Body of pancreas (tissue), 4 donors: ENCODE data around the gene F13B. TPM values are rescaled to one million over a fixed set of nuclear protein-coding genes. Genes with fewer than 3 reads are reported as not detected.

Source experiments
- ATAC-seq: fragments of 150-250 bp; one replicate; pipeline ENCODE4 v1.9.1; 2016
- DNase-seq, 4 donors: peaks; one replicate each; pipeline ENCODE4 v3.0.0-alpha.2; 2019
- H3K27ac ChIP-seq, 4 donors: fragments of 200-600 bp; sonication (generic); 1 replicate in 3 of 4; 2 replicates in 1 of 4; pipeline versions ENCODE4 v1.5.1 to v1.6.1; 2016 to 2019; ENCODE audit warnings: mild to moderate bottlenecking in 1 of 4, mixed read lengths in 1 of 4, moderate library complexity in 1 of 4
- H3K27me3 ChIP-seq, 2 donors: fragments of 200-600 bp; sonication (generic); one replicate each; pipeline ENCODE4 v1.6.0; 2016; ENCODE audit warnings: mild to moderate bottlenecking in 1 of 2
- H3K36me3 ChIP-seq, 2 donors: fragments of 200-600 bp; sonication (generic); replicated peaks in 1 of 2; 2 replicates each; pipeline ENCODE4 v1.5.1; 2016; ENCODE audit warnings: low read depth in 2 of 2; ENCODE audit not compliant: insufficient read depth in 1 of 2
- H3K4me1 ChIP-seq: fragments of 200-600 bp; sonication (generic); one replicate; pipeline ENCODE4 v1.6.0; 2016
- H3K4me3 ChIP-seq, 2 donors: fragments of 200-600 bp; sonication (generic); 1 replicate in 1 of 2; 2 replicates in 1 of 2; pipeline ENCODE4 v1.5.1; 2016 to 2019
- H3K9me3 ChIP-seq, 3 donors: fragments of 200-600 bp; sonication (generic); 1 replicate in 2 of 3; 2 replicates in 1 of 3; pipeline ENCODE4 v1.5.1; 2016
- CTCF ChIP-seq, 7 experiments: fragments of 450-650 bp in 4 of 7; fragments of 200-600 bp in 3 of 7; sonication (generic) in 3 of 7; IDR thresholded peaks; one replicate each; pipeline ENCODE4 v1.5.1; 2016 to 2019; ENCODE audit warnings: antibody characterized with exemption in 7 of 7
- POLR2A ChIP-seq, 3 donors: fragments of 450-650 bp; IDR thresholded peaks; one replicate each; pipeline ENCODE4 v1.6.1; 2016; ENCODE audit warnings: antibody characterized with exemption in 3 of 3, mild to moderate bottlenecking in 2 of 3
- WGBS, 2 donors: methylation state at CpG; one replicate each; pipeline ENCODE4 v1.1.5; 2017; 5-methylcytosine and 5-hydroxymethylcytosine counted together
- intact Hi-C: fragments of 100-400 bp; cut with DNase I; formaldehyde crosslinking; loops from one replicate; pipeline ENCODE4 v1.15.1; 2023
- total RNA-seq, 2 donors: library from RNA; depleted of rRNA; stranded (reverse); fragments of >200 nt; gene quantifications; one replicate each; pipeline ENCODE4 v1.1.0, GENCODE V29; 2016

F13B gene
- total RNA-seq, 2 donors from 2014 or later = not detected

DNA sequence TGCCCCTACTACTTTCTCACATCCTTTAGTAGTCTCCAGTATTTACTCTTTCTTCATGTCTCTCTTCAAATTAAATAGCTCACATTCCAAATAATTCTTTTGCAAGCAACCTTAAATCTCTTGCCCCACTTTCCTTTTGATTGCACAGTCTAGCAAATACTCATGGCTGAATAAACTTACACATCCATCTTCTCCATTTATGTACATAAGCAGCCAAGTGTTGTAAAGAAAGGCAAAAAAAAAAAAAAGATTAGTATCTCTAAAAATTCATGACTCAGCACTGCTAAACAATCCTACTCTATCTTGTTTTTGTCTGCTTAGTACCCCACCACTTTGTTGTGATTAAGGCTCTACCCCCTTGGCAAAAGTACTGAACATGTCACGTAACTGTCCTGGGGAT lies 42.6 kb downstream of the F13B start:
- no peak for TF ChIP-seq CTCF (IDR thresholded peaks at IDR 0.05)
- TF ChIP-seq POLR2A (IDR thresholded peaks at IDR 0.05) = no peak
- H3K27ac ChIP-seq = no peak overlapping the region
- DNase-seq = no peak
- intact Hi-C loops = no loop called here
- no peaks in the 10 kb centered on the region for H3K4me1 ChIP-seq
- H3K9me3 ChIP-seq = no peaks in the 10 kb centered on the region
- no peaks in the 10 kb centered on the region for H3K36me3 ChIP-seq
- H3K4me3 ChIP-seq = no peak overlapping the region
- H3K27me3 ChIP-seq = no peaks in the 10 kb centered on the region
- no peak for ATAC-seq
- WGBS, 2 donors = 58 to 75% methylated on average over 1 of the region's 1 CpG

DNA sequence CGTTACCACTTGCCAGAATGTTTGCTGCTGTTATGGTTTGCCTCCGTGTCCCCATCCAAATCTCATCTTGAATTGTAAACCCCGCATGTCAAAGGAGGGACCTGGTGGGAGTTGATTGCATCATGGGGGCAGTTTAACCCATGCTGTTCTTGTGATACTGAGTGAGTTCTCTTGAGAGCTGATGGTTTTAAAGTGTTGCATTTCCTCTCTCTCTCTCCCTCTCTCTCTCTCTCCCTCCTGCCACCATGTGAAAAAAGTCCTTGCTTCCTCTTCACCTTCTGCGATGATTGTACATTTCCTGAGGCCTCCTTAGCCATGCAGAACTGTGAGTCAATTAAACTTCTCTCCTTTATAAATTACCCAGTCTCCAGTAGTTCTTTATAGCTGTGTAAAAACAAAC lies 45.3 kb downstream of the F13B start:
- intact Hi-C loops = no loop called here
- H3K4me3 ChIP-seq = no peak overlapping the region
- no peak overlapping the region for H3K27ac ChIP-seq
- 28 to 37% methylated on average over 4 of the region's 4 CpGs for WGBS, 2 donors
- H3K4me1 ChIP-seq = no peaks in the 10 kb centered on the region
- no peaks in the 10 kb centered on the region for H3K36me3 ChIP-seq
- ATAC-seq (no peak), DNase-seq (no peak)
- no peaks in the 10 kb centered on the region for H3K9me3 ChIP-seq
- no peak for TF ChIP-seq POLR2A (IDR thresholded peaks at IDR 0.05)
- TF ChIP-seq CTCF (IDR thresholded peaks at IDR 0.05) = no peak
- H3K27me3 ChIP-seq = no peaks in the 10 kb centered on the region

- no peak overlapping the region for H3K4me3 ChIP-seq
- no peaks in the 10 kb centered on the region for H3K27me3 ChIP-seq
- DNase-seq (no peak), ATAC-seq (no peak)
- H3K27ac ChIP-seq = no peak overlapping the region
- 64 to 67% methylated on average over 8 of the region's 8 CpGs for WGBS, 2 donors
- no peaks in the 10 kb centered on the region for H3K4me1 ChIP-seq
- TF ChIP-seq CTCF (IDR thresholded peaks at IDR 0.05) = no peak
- no peak for TF ChIP-seq POLR2A (IDR thresholded peaks at IDR 0.05)
- H3K36me3 ChIP-seq = no peaks in the 10 kb centered on the region
- intact Hi-C loops = no loop called here
- H3K9me3 ChIP-seq = no peaks in the 10 kb centered on the region
Observed at GRCh38 chr1:197017558-197018146, 49.4 kb downstream of the F13B start.

DNA sequence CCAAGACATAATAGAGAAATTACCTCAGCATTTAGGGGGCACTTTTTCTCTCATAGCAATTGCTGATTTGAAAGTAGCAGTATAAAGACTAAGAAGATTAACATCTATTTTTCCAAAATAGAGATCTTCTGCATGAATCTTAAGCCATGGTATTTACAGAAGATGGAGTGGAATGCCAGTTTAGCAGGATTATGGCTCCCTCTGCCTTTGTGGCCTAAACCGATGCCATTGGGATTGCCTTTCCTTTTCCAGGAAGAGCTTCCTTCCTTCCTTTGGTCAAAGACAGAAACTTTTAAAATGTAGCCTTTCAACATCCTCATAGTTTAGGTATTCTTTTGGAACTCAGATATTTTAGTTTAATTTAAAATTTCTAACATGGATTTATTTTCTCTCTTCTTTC lies 50.3 kb downstream of the F13B start:
- Histone ChIP-seq H3K36me3 (no peaks in the 10 kb centered on the region), H3K4me3 (no peak overlapping the region), H3K27ac (no peak overlapping the region), H3K9me3 (no peaks in the 10 kb centered on the region), H3K27me3 (no peaks in the 10 kb centered on the region), H3K4me1 (no peaks in the 10 kb centered on the region)
- intact Hi-C loops = no loop called here
- 63 to 79% methylated on average over 1 of the region's 1 CpG for WGBS, 2 donors
- DNase-seq (no peak), ATAC-seq (no peak)
- TF ChIP-seq CTCF (IDR thresholded peaks at IDR 0.05) = no peak
- TF ChIP-seq POLR2A (IDR thresholded peaks at IDR 0.05) = no peak

DNA sequence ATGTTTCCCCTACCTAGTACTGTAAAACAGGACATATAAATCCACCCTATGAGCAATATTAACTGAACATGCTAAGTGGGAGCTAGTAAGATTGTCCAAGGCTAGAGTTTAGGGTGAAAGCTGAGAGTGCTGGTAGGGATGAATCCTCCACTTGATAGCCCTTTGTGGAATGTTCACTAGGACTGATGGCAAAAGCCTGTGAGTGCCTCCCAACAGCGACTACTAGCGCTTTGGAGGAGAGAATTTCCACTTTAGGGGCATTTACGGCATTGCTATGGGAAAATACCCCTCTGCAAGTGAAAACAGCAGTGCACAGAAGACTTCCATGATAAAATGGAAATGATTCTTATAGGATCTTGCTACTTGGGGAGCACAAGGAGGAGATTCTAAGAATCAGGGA lies 53.8 kb downstream of the F13B start:
- no peak overlapping the region for H3K4me3 ChIP-seq
- DNase-seq (no peak), ATAC-seq (no peak)
- no peaks in the 10 kb centered on the region for H3K36me3 ChIP-seq
- no peaks in the 10 kb centered on the region for H3K27me3 ChIP-seq
- no peak overlapping the region for H3K27ac ChIP-seq
- intact Hi-C loops = no loop called here
- no peaks in the 10 kb centered on the region for H3K9me3 ChIP-seq
- H3K4me1 ChIP-seq = no peaks in the 10 kb centered on the region
- WGBS, 2 donors = 77 to 87% methylated on average over 3 of the region's 3 CpGs
- no peak for TF ChIP-seq CTCF (IDR thresholded peaks at IDR 0.05)
- no peak for TF ChIP-seq POLR2A (IDR thresholded peaks at IDR 0.05)
